ENCODE measurements around the gene TTC32. TPM values are rescaled to one million over a fixed set of nuclear protein-coding genes. Genes with fewer than 3 reads are reported as not detected.
A peak's percentile ranks its signal among the peaks of the same experiment; 100 is the strongest.
"Not testable (repeated sequence)": the region's sequence is repeated elsewhere in the genome, so short reads cannot be mapped to it uniquely, and the experiment has no call there.

TTC32 gene
- total RNA-seq = 6.2 and 6.4 TPM in 2 replicates

GRCh38 chr2:19901442-19902215 lies at the start of gene TTC32:
TTC32 (minus strand) TSS chr2:19901983; CDS start chr2:19901854, 129 bp downstream.
- DNase-seq (ENCODE audit: low read depth, low spot score) = peak; percentile 79

DNA sequence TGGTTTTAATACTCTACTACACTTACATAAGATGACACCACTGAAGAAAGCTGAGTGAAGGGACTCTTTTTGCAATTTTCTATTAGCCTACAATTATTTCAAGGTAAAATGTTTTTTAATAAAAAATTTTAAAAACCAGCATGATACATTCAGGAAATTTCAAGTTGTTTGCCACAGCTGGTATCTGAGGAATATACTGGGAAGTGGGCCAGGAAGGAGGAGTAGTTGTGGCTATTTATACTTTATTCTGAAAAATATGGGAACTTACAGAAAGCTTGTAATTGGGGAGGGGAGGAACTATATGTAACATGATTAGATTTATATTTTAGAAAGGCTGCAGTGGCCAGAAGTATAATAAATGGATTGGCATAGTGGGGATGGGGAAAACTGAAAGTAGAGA lies 47.3 kb upstream of the TTC32 start:
- no peak for DNase-seq (ENCODE audit: low read depth, low spot score)

DNA sequence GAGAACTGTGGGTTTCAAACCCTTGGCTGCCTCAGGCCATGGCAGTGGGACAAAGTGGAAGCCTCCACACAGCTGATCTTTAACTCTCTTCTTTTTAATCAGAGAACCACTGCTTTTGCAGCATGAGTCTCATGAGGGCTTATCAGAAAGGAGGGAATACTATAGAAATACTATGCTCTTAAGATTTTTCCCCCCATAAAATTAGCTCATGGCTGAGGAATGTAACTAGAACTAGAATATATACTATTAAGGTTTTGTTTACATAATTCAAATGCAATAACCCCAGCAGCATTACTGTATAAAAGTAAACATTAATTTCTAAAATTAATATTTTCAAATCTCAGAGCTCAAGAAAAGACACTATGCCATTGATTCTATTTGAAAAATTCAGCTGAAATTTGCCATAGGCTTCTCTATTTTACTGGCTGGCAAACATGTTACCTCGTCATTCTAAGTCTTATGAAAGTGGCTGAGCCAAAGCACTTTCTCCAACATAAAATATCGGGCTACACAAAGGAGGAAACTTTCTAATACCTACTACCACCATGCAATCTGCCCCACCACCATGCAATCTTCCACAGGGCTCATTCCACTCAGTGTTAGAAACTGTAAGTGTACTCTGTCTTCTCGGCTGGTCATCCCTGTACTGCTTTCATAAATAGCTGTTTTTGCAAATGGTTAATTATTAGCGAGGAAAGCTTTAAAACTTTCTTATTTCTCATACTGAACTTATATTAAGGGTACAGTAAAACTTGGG lies 45.6 kb upstream of the TTC32 start:
- no peak for DNase-seq (ENCODE audit: low read depth, low spot score)

DNA sequence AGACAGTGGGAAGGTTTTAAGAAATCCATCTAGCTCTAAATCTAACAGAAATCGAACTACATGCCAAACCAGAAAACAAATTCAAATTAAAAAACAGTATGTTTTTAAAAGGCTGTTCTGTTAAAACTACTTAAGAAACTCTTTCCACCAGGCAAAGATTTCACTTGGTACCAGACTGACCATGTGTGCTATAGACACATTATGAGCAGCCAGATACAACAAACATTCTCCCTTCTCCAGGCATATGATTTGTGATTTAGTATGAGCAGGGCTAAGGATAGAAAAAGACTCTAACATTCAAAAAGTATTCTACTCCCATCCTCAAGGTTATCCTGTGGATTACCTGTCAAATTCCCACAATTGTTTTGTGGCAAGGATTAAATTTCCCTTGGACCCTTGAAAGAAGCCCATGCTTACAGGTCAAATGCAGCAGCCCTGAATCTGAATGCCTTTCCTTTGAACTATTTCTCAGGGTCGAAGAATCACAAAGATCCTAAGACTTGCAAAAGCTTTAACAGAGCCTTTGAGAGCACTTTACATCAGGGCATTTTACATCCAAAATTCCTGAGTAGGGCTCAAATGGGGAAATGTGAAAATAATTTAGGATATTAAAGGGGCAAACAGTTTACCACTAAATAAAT lies 42.5 kb upstream of the TTC32 start:
- no peak for DNase-seq (ENCODE audit: low read depth, low spot score)

DNA sequence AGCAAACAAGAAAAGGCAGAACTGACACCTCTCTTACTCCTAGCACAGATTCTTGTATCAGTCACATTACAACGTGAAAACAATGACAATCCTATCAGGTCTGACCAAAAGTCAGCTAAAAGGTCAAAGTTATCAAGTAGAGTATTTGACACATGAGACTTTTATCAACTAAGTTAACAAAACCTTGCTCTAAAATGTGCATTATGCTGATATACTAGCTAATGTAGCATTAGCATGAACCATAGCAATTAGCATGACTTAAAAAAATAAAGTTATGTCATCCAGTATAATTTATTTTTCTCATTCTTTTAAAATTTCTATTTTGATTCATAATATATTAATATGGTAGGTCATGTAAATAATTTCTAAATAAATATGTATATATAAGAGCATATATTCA lies 41.4 kb upstream of the TTC32 start:
- DNase-seq (ENCODE audit: low read depth, low spot score) = no peak

DNA sequence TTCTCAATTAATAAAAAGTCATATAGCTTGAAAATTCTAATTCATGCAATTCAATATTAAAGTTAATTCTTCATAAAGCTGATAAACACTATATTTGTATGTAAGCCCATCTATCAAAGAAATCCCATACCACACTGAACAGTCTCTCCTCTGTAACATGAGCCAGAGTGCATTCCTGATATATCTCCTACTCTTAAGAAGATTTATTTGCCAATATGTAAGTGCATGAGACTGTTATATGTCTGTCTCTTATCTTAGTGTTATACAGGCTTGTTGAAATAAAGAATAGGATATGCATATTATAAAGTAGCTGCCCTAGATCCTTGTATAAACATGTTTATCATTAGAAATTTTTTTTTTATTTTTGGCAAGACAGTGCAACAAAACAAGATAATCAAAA lies 40.4 kb upstream of the TTC32 start:
- no peak for DNase-seq (ENCODE audit: low read depth, low spot score)

DNA sequence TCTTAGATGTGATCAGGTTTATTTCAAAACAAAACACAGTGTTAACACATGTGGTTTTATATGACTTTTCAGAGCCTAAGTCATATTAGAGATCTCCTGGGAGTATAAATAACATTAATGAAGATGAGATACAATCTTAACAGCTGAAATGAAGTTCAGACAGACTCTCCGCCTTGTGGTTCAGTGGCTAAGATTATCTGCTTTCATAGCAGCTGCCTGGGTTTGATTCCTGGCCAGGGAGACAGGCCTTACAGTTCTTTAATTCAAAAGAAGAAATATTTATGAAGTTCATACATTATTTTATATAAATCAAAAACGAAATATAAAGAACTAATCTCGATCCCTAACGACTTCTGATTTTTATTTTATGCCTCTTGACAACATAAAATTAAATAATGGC lies 35.2 kb upstream of the TTC32 start:
- no peak for DNase-seq (ENCODE audit: low read depth, low spot score)

- DNase-seq (ENCODE audit: low read depth, low spot score) = no peak
Measured at GRCh38 chr2:19936203-19936602, 34.4 kb upstream of the TTC32 start.

GRCh38 chr2:19933351-19933981 lies 31.7 kb upstream of the TTC32 start:
- DNase-seq (ENCODE audit: low read depth, low spot score) = peak; percentile 90

GRCh38 chr2:19932928-19933327 lies 31.1 kb upstream of the TTC32 start:
- no peak for DNase-seq (ENCODE audit: low read depth, low spot score)

DNA sequence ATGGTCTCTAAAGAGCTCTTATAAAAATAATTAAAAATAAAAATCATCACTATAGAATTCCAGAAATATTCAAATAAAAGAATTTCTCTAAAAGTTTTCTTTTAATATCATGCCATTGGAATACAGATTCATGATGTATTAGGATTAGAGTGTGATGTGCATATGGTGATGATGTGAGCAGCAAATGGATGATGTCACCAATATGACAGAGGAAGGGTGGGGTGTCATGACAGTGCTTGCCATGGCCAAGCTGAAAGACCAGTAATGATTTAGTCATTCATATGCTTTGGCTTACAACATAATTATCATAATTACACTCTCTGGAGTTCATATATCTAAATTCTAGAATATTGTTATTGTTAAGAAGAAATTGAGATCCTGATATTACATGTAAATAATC lies 27.4 kb upstream of the TTC32 start:
- DNase-seq (ENCODE audit: low read depth, low spot score) = no peak

DNA sequence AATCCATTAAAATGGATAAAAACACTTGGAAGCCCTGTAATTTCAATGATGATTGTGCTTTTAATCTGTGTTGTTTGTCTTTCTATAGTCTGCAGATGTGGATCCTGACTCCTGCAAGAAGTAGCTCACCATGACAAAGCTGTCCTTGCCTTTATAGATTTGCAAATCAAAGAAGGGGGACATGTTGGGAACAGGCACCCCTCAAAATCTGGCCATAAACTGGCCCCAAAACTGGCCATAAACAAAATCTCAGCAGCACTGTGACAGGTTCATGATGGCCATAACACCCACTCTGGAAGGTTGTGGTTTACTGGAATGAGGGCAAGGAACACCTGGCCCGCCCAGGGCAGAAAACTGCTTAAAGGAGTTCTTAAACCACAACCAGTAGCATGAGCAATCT lies 26.0 kb upstream of the TTC32 start:
- DNase-seq (ENCODE audit: low read depth, low spot score) = not testable (repeated sequence)

GRCh38 chr2:19924526-19924925 lies 22.7 kb upstream of the TTC32 start:
- not testable (repeated sequence) for DNase-seq (ENCODE audit: low read depth, low spot score)

- DNase-seq (ENCODE audit: low read depth, low spot score) = not testable (repeated sequence)
Measured at GRCh38 chr2:19922188-19922587, 20.4 kb upstream of the TTC32 start.

- no peak for DNase-seq (ENCODE audit: low read depth, low spot score)
Measured at GRCh38 chr2:19916385-19916950, 14.7 kb upstream of the TTC32 start.

DNA sequence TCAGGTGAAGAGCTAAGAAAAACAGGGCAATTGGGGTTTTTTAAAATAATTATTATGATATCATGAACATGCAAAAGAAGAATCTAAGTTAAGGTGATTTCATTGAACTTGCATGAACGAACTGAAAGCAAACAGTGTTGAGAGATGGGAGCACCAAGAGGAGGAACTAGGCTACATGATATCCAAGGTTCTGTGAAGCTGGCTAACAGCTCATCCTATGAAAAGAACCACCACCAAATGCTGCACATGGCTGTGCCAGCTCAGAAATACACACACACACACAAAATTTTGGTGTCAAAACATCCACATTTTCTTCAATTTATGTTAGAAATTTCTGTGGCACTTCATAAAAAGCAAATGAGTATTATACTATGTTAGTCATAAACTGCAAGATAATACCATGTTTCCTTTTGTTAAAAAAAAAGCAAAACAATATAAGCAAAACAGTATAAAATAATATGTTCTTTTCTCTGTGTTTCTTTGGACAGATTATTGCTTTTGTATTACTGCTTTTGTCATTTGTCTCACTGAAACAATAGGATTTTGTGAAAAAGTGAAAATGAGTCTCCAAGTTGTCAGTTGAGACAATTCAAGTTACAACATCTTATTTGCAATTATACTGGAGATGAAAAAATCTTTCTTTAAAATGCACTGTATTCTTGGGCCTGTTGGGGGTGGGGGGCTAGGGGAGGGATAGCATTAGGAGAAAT lies 12.6 kb upstream of the TTC32 start:
- DNase-seq (ENCODE audit: low read depth, low spot score) = no peak

- no peak for DNase-seq (ENCODE audit: low read depth, low spot score)
Measured at GRCh38 chr2:19911808-19912509, 10.2 kb upstream of the TTC32 start.

DNA sequence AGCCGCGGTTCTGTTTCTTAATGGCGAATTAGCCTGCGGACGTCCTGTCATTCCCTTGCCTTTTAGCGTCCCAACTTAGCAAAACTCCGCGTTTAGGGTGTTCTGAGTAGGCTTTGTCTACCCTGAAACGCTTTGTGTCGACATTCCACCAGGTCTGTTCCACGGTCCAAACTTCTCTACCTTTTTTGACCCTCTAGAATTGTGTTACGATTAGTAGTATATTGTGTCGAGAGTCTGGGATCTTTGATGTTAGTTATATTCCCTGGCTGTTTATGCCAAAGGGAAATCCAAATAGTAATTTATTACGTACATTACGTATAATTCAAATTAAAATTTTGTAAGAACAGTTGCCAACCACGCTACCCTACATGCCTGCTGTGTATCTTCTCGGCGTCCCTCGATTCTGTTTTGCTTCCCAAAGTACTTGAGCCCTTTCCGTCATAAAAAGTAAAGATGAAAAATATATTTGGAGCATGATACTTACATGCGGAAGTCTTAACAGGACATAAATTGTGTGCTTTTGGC lies 495 bp upstream of the TTC32 start:
- no peak for DNase-seq (ENCODE audit: low read depth, low spot score)

DNA sequence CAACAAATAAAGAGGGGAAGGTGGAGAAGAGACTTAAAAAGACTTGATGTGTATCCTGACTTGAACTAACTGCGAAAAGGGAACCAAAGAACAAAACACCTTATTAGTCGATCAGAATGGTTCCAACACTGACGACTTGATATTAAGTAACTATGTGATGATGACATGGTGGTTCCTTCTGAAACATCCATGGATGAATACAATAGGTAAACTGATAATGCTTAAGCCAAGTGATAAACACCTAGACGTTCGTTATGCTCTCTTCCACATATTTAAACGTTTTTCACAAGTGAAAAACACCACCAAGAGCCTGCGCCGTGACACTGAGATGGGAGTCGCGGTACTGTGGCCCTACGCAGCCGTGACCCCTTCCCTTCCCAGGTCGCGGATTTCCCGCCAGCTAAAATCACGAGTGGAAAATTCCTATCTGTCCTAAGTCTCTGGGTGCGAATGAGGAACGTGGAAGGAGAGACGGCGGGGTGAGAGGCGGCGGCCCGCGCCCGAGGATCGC lies 797 bp downstream of the TTC32 start:
- DNase-seq (ENCODE audit: low read depth, low spot score) = no peak

All from pulmonary artery endothelial cell (primary cell).